Stomach (tissue), 9 donors: Measurements from ENCODE around the gene LENG1. TPM values are rescaled to one million over a fixed set of nuclear protein-coding genes. Genes with fewer than 3 reads are reported as not detected.
"Not testable (repeated sequence)": the region's sequence is repeated elsewhere in the genome, so short reads cannot be mapped to it uniquely, and the experiment has no call there.

ENCODE experiments used
- DNase-seq, 2 donors: peaks; one replicate each; pipeline versions ENCODE4 v3.0.0 to v3.0.0-alpha.2; 2013 to 2019
- H3K27ac ChIP-seq, 5 donors: fragments of 200-600 bp in 4 of 5; sonication (generic) in 4 of 5; one replicate each; pipeline ENCODE4 v1.5.1; 2013 to 2019; ENCODE audit warnings: mild to moderate bottlenecking in 1 of 5, moderate library complexity in 1 of 5
- H3K27me3 ChIP-seq, 3 donors: fragments of 200-600 bp; sonication (generic); one replicate each; pipeline ENCODE4 v1.5.1; 2017 to 2019; ENCODE audit warnings: mixed run types in 1 of 3
- H3K36me3 ChIP-seq, 4 donors: fragments of 200-600 bp; sonication (generic); 1 replicate in 3 of 4; 2 replicates in 1 of 4; pipeline ENCODE4 v1.5.1; 2016 to 2019
- H3K4me1 ChIP-seq, 4 donors: fragments of 200-600 bp; sonication (generic); one replicate each; pipeline ENCODE4 v1.5.1; 2016 to 2019
- H3K4me3 ChIP-seq, 4 donors: fragments of 200-600 bp; sonication (generic) in 3 of 4; one replicate each; pipeline ENCODE4 v1.5.1; 2016 to 2019; ENCODE audit warnings: mild to moderate bottlenecking in 1 of 4
- H3K9me3 ChIP-seq, 4 donors: fragments of 200-600 bp; sonication (generic); one replicate each; pipeline ENCODE4 v1.5.1; 2016 to 2019
- CTCF ChIP-seq, 7 experiments: fragments of 450-650 bp in 4 of 7; fragments of 200-600 bp in 3 of 7; sonication (generic) in 3 of 7; IDR thresholded peaks; one replicate each; pipeline ENCODE4 v1.5.1; 2016 to 2019; ENCODE audit warnings: antibody characterized with exemption in 7 of 7, control low read depth in 2 of 7, mild to moderate bottlenecking in 1 of 7
- EP300 ChIP-seq: sonication (generic); formaldehyde crosslinking; IDR thresholded peaks from one replicate; pipeline ENCODE4 v1.6.1; 2017; ENCODE audit warnings: antibody characterized with exemption
- POLR2A ChIP-seq, 4 donors: fragments of 450-650 bp; IDR thresholded peaks; one replicate each; pipeline ENCODE4 v1.6.1; 2016; ENCODE audit warnings: antibody characterized with exemption in 4 of 4, control low read depth in 2 of 4, mild to moderate bottlenecking in 1 of 4, moderate library complexity in 1 of 4
- POLR2AphosphoS5 ChIP-seq, 3 donors: sonication (generic); formaldehyde crosslinking; IDR thresholded peaks; one replicate each; pipeline ENCODE4 v1.6.1; 2016; ENCODE audit warnings: antibody characterized with exemption in 3 of 3
- WGBS, 5 donors: extraction: QIAGEN DNeasy Blood & Tissue Kit in 3 of 5; methylation state at CpG; one replicate each; pipeline versions ENCODE4 v1.1.5 to v1.1.7; 2013 to 2018; 5-methylcytosine and 5-hydroxymethylcytosine counted together
- intact Hi-C: fragments of 100-400 bp; cut with DNase I; formaldehyde crosslinking; loops from one replicate; pipeline ENCODE4 v1.15.1; 2023; ENCODE audit warnings: low total_unique reads
- polyA plus RNA-seq, 3 donors: library from polyadenylated mRNA; stranded (reverse); fragments of 200-250 nt; gene quantifications; one replicate each; pipeline ENCODE4 v1.2.3, GENCODE V29; 2013
- total RNA-seq, 5 donors: library from RNA; depleted of rRNA; stranded (reverse); fragments of >200 nt; gene quantifications; one replicate each; pipeline versions ENCODE4 v1.1.0 to v1.2.3, GENCODE V29; 2014 to 2016
- donor health status: healthy with polysubstance abuse.
- donor health status: Bipolar disorder and iron deficiency.
- donor health status: healthy.

The LENG1 gene
- total and polyA plus RNA-seq, 8 donors, result 4.2 to 35.6 (median 10.3) TPM; not detected in 2

- WGBS, 5 donors, result 82 to 96% (median 86%) methylated on average over 7 to 8 of the region's 8 CpGs
- Histone ChIP-seq H3K36me3 (peaks cover 14 to 28% (median 21%) of the 10 kb centered on the region in 4 donors), H3K4me1 (peaks cover 18 to 28% (median 24%) of the 10 kb centered on the region in 4 donors), H3K27me3 (no peaks in the 10 kb centered on the region), H3K9me3 (no peaks in the 10 kb centered on the region), H3K27ac (peak overlapping the region in 4 of 5 donors; percentile 26 to 97 (median 56)), H3K4me3 (no peak overlapping the region)
- TF ChIP-seq EP300 (no peak), CTCF (IDR thresholded peaks at IDR 0.05) (no peak), POLR2AphosphoS5 (IDR thresholded peaks at IDR 0.05) (no peak), POLR2A (IDR thresholded peaks at IDR 0.05) (no peak)
- intact Hi-C loops, result no loop called here
- DNase-seq, result no peak
Measured at GRCh38 chr19:54186351-54186750, 26.8 kb upstream of the LENG1 start.

GRCh38 chr19:54183431-54183830, 23.9 kb upstream of the LENG1 start:
- H3K4me1 ChIP-seq, result peaks cover 14 to 32% (median 23%) of the 10 kb centered on the region in 4 donors
- no peak for TF ChIP-seq POLR2A (IDR thresholded peaks at IDR 0.05)
- no peak for TF ChIP-seq POLR2AphosphoS5 (IDR thresholded peaks at IDR 0.05)
- no peak for TF ChIP-seq CTCF (IDR thresholded peaks at IDR 0.05)
- no peak for TF ChIP-seq EP300
- no peaks in the 10 kb centered on the region for H3K9me3 ChIP-seq
- no peak for DNase-seq
- H3K27ac ChIP-seq, result no peak overlapping the region
- intact Hi-C loops, result no loop called here
- no peaks in the 10 kb centered on the region for H3K27me3 ChIP-seq
- H3K36me3 ChIP-seq, result peaks cover 16 to 57% (median 47%) of the 10 kb centered on the region in 4 donors
- H3K4me3 ChIP-seq, result no peak overlapping the region
- WGBS, 5 donors, result 88 to 92% (median 89%) methylated on average over 6 to 11 of the region's 11 CpGs

- H3K27me3 ChIP-seq, H3K27ac ChIP-seq, intact Hi-C loops, H3K9me3 ChIP-seq, DNase-seq, H3K4me3 ChIP-seq: not testable (repeated sequence)
- 84 to 94% (median 90%) methylated on average over 3 of the region's 3 CpGs for WGBS, 5 donors
- Histone ChIP-seq H3K4me1 (peaks cover 2 to 17% (median 10%) of the 10 kb centered on the region in 4 donors), H3K36me3 (peaks cover 12 to 60% (median 51%) of the 10 kb centered on the region in 4 donors)
Measured at GRCh38 chr19:54181894-54182293, 22.4 kb upstream of the LENG1 start.

- WGBS, 5 donors, result 90 to 95% (median 94%) methylated on average over 32 to 37 of the region's 37 CpGs
- intact Hi-C loops, result no loop called here
- H3K4me3 ChIP-seq, result no peak overlapping the region
- peaks cover 0 to 14% (median 6%) of the 10 kb centered on the region in 4 donors for H3K4me1 ChIP-seq
- H3K9me3 ChIP-seq, result no peaks in the 10 kb centered on the region
- no peak for DNase-seq
- no peaks in the 10 kb centered on the region for H3K27me3 ChIP-seq
- TF ChIP-seq EP300 (no peak), POLR2A (IDR thresholded peaks at IDR 0.05) (no peak), POLR2AphosphoS5 (IDR thresholded peaks at IDR 0.05) (no peak), CTCF (IDR thresholded peaks at IDR 0.05) (no peak)
- H3K27ac ChIP-seq, result no peak overlapping the region
- peaks cover 9 to 64% (median 53%) of the 10 kb centered on the region in 4 donors for H3K36me3 ChIP-seq
Measured at GRCh38 chr19:54180691-54181091, 21.2 kb upstream of the LENG1 start.

GRCh38 chr19:54179921-54180461, 20.5 kb upstream of the LENG1 start:
- H3K4me1 ChIP-seq, result peaks cover 0 to 14% (median 6%) of the 10 kb centered on the region in 4 donors
- H3K36me3 ChIP-seq, result peaks cover 9 to 66% (median 53%) of the 10 kb centered on the region in 4 donors
- no peak for TF ChIP-seq POLR2A (IDR thresholded peaks at IDR 0.05)
- TF ChIP-seq EP300, result no peak
- peak in 4 of 7 experiments; percentile 24 to 67 (median 48) for TF ChIP-seq CTCF (IDR thresholded peaks at IDR 0.05)
- TF ChIP-seq POLR2AphosphoS5 (IDR thresholded peaks at IDR 0.05), result peak in 1 of 3 donors; percentile 50
- DNase-seq, result peak; percentile 72 to 95
- no peak overlapping the region for H3K4me3 ChIP-seq
- WGBS, 5 donors, result 25 to 48% (median 37%) methylated on average over 5 to 10 of the region's 10 CpGs
- intact Hi-C loops, result no loop called here
- H3K9me3 ChIP-seq, result no peaks in the 10 kb centered on the region
- no peaks in the 10 kb centered on the region for H3K27me3 ChIP-seq
- peak overlapping the region in 1 of 5 donors; percentile 12 for H3K27ac ChIP-seq
